Neuronal stem cell (in vitro differentiated cells): ENCODE results near the gene FARSB.

Experiments
- DNase-seq: peaks from one replicate; pipeline ENCODE4 v3.0.0-alpha.2; 2013; ENCODE audit warnings: low spot score
- H2AFZ ChIP-seq: one replicate; pipeline ENCODE4 v1.6.1; 2013; ENCODE audit warnings: mild to moderate bottlenecking, low read length, inconsistent platforms
- H2AK5ac ChIP-seq: 2 replicates; pipeline ENCODE4 v1.6.1; 2013; ENCODE audit warnings: low read depth, mild to moderate bottlenecking, inconsistent platforms, low read length, moderate library complexity, mixed read lengths
- H2BK120ac ChIP-seq: 2 replicates; pipeline ENCODE4 v1.6.1; 2013; ENCODE audit warnings: low read depth, mild to moderate bottlenecking, inconsistent platforms, low read length, moderate library complexity, mixed read lengths
- H2BK12ac ChIP-seq: one replicate; pipeline ENCODE4 v1.6.1; 2013; ENCODE audit warnings: low read length, inconsistent platforms
- H2BK15ac ChIP-seq: 2 replicates; pipeline ENCODE4 v1.6.1; 2013; ENCODE audit warnings: mild to moderate bottlenecking, low read length, inconsistent platforms, mixed read lengths
- H2BK5ac ChIP-seq: one replicate; pipeline ENCODE4 v1.6.1; 2013; ENCODE audit warnings: inconsistent platforms, mild to moderate bottlenecking, low read length, moderate library complexity
- H3K14ac ChIP-seq: one replicate; pipeline ENCODE4 v1.6.1; 2013; ENCODE audit warnings: low read length, inconsistent platforms
- H3K18ac ChIP-seq: 2 replicates; pipeline ENCODE4 v1.6.1; 2013; ENCODE audit warnings: low read length, inconsistent platforms
- H3K23ac ChIP-seq: 2 replicates; pipeline ENCODE4 v1.6.1; 2013; ENCODE audit warnings: low read depth, mild to moderate bottlenecking, mixed read lengths, low read length, inconsistent platforms; ENCODE audit not compliant: poor library complexity
- H3K27ac ChIP-seq: replicated peaks from 3 replicates; pipeline ENCODE4 v1.5.1; 2013; ENCODE audit warnings: low read length, inconsistent platforms
- H3K27me3 ChIP-seq, 3 experiments: 2 replicates each; pipeline ENCODE4 v1.6.1; 2013; ENCODE audit warnings: low read length in 3 of 3, mild to moderate bottlenecking in 2 of 3, inconsistent platforms in 1 of 3, low read depth in 1 of 3, mixed read lengths in 1 of 3, moderate library complexity in 1 of 3; ENCODE audit not compliant: control insufficient read depth in 3 of 3, insufficient read depth in 3 of 3
- H3K36me3 ChIP-seq, 2 donors: replicated peaks in 1 of 2; 2 replicates each; pipeline ENCODE4 v1.6.1; 2013; ENCODE audit warnings: low read length in 2 of 2; ENCODE audit not compliant: control insufficient read depth in 2 of 2, insufficient read depth in 2 of 2
- H3K4ac ChIP-seq: 2 replicates; pipeline ENCODE4 v1.6.1; 2013; ENCODE audit warnings: inconsistent platforms, mild to moderate bottlenecking, low read length, moderate library complexity
- H3K4me1 ChIP-seq, 2 donors: 1 replicate in 1 of 2; 2 replicates in 1 of 2; pipeline ENCODE4 v1.6.1; 2013; ENCODE audit warnings: low read length in 2 of 2, low read depth in 1 of 2; ENCODE audit not compliant: control insufficient read depth in 2 of 2, insufficient read depth in 1 of 2
- H3K4me2 ChIP-seq: one replicate; pipeline ENCODE4 v1.6.1; 2013; ENCODE audit warnings: mild to moderate bottlenecking, low read length, inconsistent platforms; ENCODE audit not compliant: insufficient read depth, poor library complexity, severe bottlenecking
- H3K4me3 ChIP-seq, 2 donors: 2 replicates each; pipeline ENCODE4 v1.5.1; 2013; ENCODE audit warnings: low read length in 2 of 2, mild to moderate bottlenecking in 2 of 2, inconsistent platforms in 1 of 2, moderate library complexity in 1 of 2
- H3K79me1 ChIP-seq: one replicate; pipeline ENCODE4 v1.6.1; 2013; ENCODE audit warnings: low read depth, mild to moderate bottlenecking, inconsistent platforms, low read length, moderate library complexity
- H3K9ac ChIP-seq: one replicate; pipeline ENCODE4 v1.6.1; 2013; ENCODE audit warnings: mild to moderate bottlenecking, low read depth, low read length, inconsistent platforms; ENCODE audit not compliant: poor library complexity
- H3K9me3 ChIP-seq, 2 donors: replicated peaks in 1 of 2; 2 replicates each; pipeline versions ENCODE3 to v1.6.1; 2013; ENCODE audit warnings: low read length in 2 of 2, mild to moderate bottlenecking in 2 of 2, inconsistent platforms in 1 of 2, low read depth in 1 of 2, mixed read lengths in 1 of 2, moderate library complexity in 1 of 2; ENCODE audit not compliant: control insufficient read depth in 2 of 2, insufficient read depth in 1 of 2
- H4K8ac ChIP-seq: one replicate; pipeline ENCODE4 v1.6.1; 2013; ENCODE audit warnings: low read depth, mild to moderate bottlenecking, inconsistent platforms, low read length, moderate library complexity
- H4K91ac ChIP-seq: one replicate; pipeline ENCODE4 v1.6.1; 2013; ENCODE audit warnings: low read length, low read depth, mild to moderate bottlenecking, inconsistent platforms; ENCODE audit not compliant: poor library complexity
- WGBS, 2 donors: extraction: QIAGEN DNeasy Blood & Tissue Kit; methylation state at CpG; one replicate each; pipeline ENCODE4 v1.1.7; 2013; ENCODE audit warnings: missing lambda C conversion rate in 2 of 2, mixed read lengths in 1 of 2; ENCODE audit not compliant: insufficient read length in 2 of 2, insufficient replicate concordance in 1 of 2; ENCODE audit errors: extremely low coverage in 2 of 2; 5-methylcytosine and 5-hydroxymethylcytosine counted together

FARSB gene

GRCh38 chr2:222643134-222643533 is 12.8 kb downstream of the FARSB start:
- Histone ChIP-seq H2BK12ac (no peak overlapping the region), H3K14ac (no peak overlapping the region), H3K23ac (no peak overlapping the region), H3K4ac (no peak overlapping the region), H3K9me3 (no peaks in the 10 kb centered on the region), H3K27ac (no peak overlapping the region), H3K18ac (no peak overlapping the region), H2BK120ac (no peak overlapping the region), H3K36me3 (peaks cover 10 to 100% of the 10 kb centered on the region in 2 donors), H4K91ac (no peak overlapping the region), H3K4me3 (no peak overlapping the region), H3K79me1 (no peaks in the 10 kb centered on the region), H2AFZ (no peak overlapping the region), H2BK15ac (no peak overlapping the region), H3K27me3 (no peaks in the 10 kb centered on the region), H3K4me1 (no peaks in the 10 kb centered on the region), H3K4me2 (no peak overlapping the region), H4K8ac (no peak overlapping the region), H3K9ac (no peak overlapping the region), H2AK5ac (no peak overlapping the region), H2BK5ac (no peak overlapping the region)
- WGBS, 2 donors: no CpG with 5 or more reads among the region's 1 CpG
- DNase-seq: no peak

GRCh38 chr2:222641336-222641735 is 14.6 kb downstream of the FARSB start:
- Histone ChIP-seq H3K9me3 (no peaks in the 10 kb centered on the region), H3K18ac (no peak overlapping the region), H4K8ac (no peak overlapping the region), H2AFZ (no peak overlapping the region), H3K27ac (no peak overlapping the region), H3K79me1 (no peaks in the 10 kb centered on the region), H2BK5ac (no peak overlapping the region), H3K14ac (no peak overlapping the region), H2BK120ac (no peak overlapping the region), H3K27me3 (no peaks in the 10 kb centered on the region), H2BK12ac (no peak overlapping the region), H3K4me1 (no peaks in the 10 kb centered on the region), H3K36me3 (peaks cover 6 to 100% of the 10 kb centered on the region in 2 donors), H3K4me2 (no peak overlapping the region), H3K4ac (no peak overlapping the region), H2AK5ac (no peak overlapping the region), H2BK15ac (no peak overlapping the region), H3K9ac (no peak overlapping the region), H3K23ac (no peak overlapping the region), H4K91ac (no peak overlapping the region), H3K4me3 (no peak overlapping the region)
- DNase-seq: no peak
- WGBS, 2 donors: no CpG with 5 or more reads among the region's 2 CpGs

- Histone ChIP-seq H3K79me1 (no peaks in the 10 kb centered on the region), H2BK15ac (no peak overlapping the region), H3K4ac (no peak overlapping the region), H3K4me3 (no peak overlapping the region), H4K91ac (no peak overlapping the region), H3K27ac (no peak overlapping the region), H3K27me3 (no peaks in the 10 kb centered on the region), H2AFZ (no peak overlapping the region), H3K4me1 (no peaks in the 10 kb centered on the region), H2AK5ac (no peak overlapping the region), H3K23ac (no peak overlapping the region), H3K36me3 (peaks cover 10 to 96% of the 10 kb centered on the region in 2 donors), H3K9ac (no peak overlapping the region), H3K14ac (no peak overlapping the region), H2BK5ac (no peak overlapping the region), H3K9me3 (no peaks in the 10 kb centered on the region), H4K8ac (no peak overlapping the region), H2BK120ac (no peak overlapping the region), H3K4me2 (no peak overlapping the region), H2BK12ac (no peak overlapping the region), H3K18ac (no peak overlapping the region)
- DNase-seq: no peak
- no CpG with 5 or more reads among the region's 1 CpG for WGBS, 2 donors
These were observed 18.8 kb downstream of the FARSB start for GRCh38 chr2:222637067-222637466.

GRCh38 chr2:222635295-222635694 is 20.6 kb downstream of the FARSB start:
- Histone ChIP-seq H2AFZ (no peak overlapping the region), H3K9ac (no peak overlapping the region), H2BK15ac (no peak overlapping the region), H3K27ac (no peak overlapping the region), H3K14ac (no peak overlapping the region), H4K8ac (no peak overlapping the region), H3K36me3 (peaks cover 10 to 96% of the 10 kb centered on the region in 2 donors), H3K4ac (no peak overlapping the region), H2AK5ac (no peak overlapping the region), H3K4me3 (no peak overlapping the region), H3K4me1 (no peaks in the 10 kb centered on the region), H2BK12ac (no peak overlapping the region), H3K79me1 (peaks cover 2% of the 10 kb centered on the region), H3K18ac (no peak overlapping the region), H3K23ac (no peak overlapping the region), H4K91ac (no peak overlapping the region), H3K4me2 (no peak overlapping the region), H2BK120ac (no peak overlapping the region), H3K9me3 (no peaks in the 10 kb centered on the region), H3K27me3 (no peaks in the 10 kb centered on the region), H2BK5ac (no peak overlapping the region)
- DNase-seq: no peak
- no CpG with 5 or more reads among the region's 1 CpG for WGBS, 2 donors
